ENCODE data around the gene RBP2.

The RBP2 gene

GRCh38 chr3:139476348-139476747 is at the start of gene RBP2:
Gene RBP2 (minus strand): TSS chr3:139476516. CDS start chr3:139476459, 57 bp downstream.
- no peak for DNase-seq (ENCODE audit: low spot score)

- no peak for DNase-seq (ENCODE audit: low spot score)
Measured at GRCh38 chr3:139524841-139525636, 48.7 kb upstream of the RBP2 start.

- DNase-seq (ENCODE audit: low spot score), result no peak
Measured at GRCh38 chr3:139523718-139524117, 47.4 kb upstream of the RBP2 start.

- no peak for DNase-seq (ENCODE audit: low spot score)
Measured at GRCh38 chr3:139523166-139523565, 46.9 kb upstream of the RBP2 start.

- DNase-seq (ENCODE audit: low spot score), result no peak
Measured at GRCh38 chr3:139522421-139522820, 46.1 kb upstream of the RBP2 start.

GRCh38 chr3:139521816-139522215 is 45.5 kb upstream of the RBP2 start:
- DNase-seq (ENCODE audit: low spot score), result no peak

- no peak for DNase-seq (ENCODE audit: low spot score)
Measured at GRCh38 chr3:139521144-139521543, 44.8 kb upstream of the RBP2 start.

GRCh38 chr3:139519998-139520737 is 43.9 kb upstream of the RBP2 start:
- DNase-seq (ENCODE audit: low spot score), result no peak

GRCh38 chr3:139518926-139519842 is 42.9 kb upstream of the RBP2 start:
- DNase-seq (ENCODE audit: low spot score), result no peak

GRCh38 chr3:139518306-139518705 is 42.0 kb upstream of the RBP2 start:
- DNase-seq (ENCODE audit: low spot score), result no peak

- no peak for DNase-seq (ENCODE audit: low spot score)
Measured at GRCh38 chr3:139517321-139518065, 41.2 kb upstream of the RBP2 start.

- no peak for DNase-seq (ENCODE audit: low spot score)
Measured at GRCh38 chr3:139514741-139515140, 38.4 kb upstream of the RBP2 start.

- no peak for DNase-seq (ENCODE audit: low spot score)
Measured at GRCh38 chr3:139509631-139510030, 33.3 kb upstream of the RBP2 start.

GRCh38 chr3:139506766-139507165 is 30.4 kb upstream of the RBP2 start:
- no peak for DNase-seq (ENCODE audit: low spot score)

- DNase-seq (ENCODE audit: low spot score), result no peak
Measured at GRCh38 chr3:139505829-139506386, 29.6 kb upstream of the RBP2 start.

GRCh38 chr3:139499536-139499935 is 23.2 kb upstream of the RBP2 start:
- DNase-seq (ENCODE audit: low spot score), result no peak

GRCh38 chr3:139493826-139494385 is 17.6 kb upstream of the RBP2 start:
- DNase-seq (ENCODE audit: low spot score), result no peak

- no peak for DNase-seq (ENCODE audit: low spot score)
Measured at GRCh38 chr3:139491966-139492365, 15.7 kb upstream of the RBP2 start.

- DNase-seq (ENCODE audit: low spot score), result no peak
Measured at GRCh38 chr3:139491027-139491700, 14.8 kb upstream of the RBP2 start.

GRCh38 chr3:139482206-139482605 is 5.9 kb upstream of the RBP2 start:
- DNase-seq (ENCODE audit: low spot score), result no peak
